ENCODE results near the gene SNRNP200.

SNRNP200 gene

DNA sequence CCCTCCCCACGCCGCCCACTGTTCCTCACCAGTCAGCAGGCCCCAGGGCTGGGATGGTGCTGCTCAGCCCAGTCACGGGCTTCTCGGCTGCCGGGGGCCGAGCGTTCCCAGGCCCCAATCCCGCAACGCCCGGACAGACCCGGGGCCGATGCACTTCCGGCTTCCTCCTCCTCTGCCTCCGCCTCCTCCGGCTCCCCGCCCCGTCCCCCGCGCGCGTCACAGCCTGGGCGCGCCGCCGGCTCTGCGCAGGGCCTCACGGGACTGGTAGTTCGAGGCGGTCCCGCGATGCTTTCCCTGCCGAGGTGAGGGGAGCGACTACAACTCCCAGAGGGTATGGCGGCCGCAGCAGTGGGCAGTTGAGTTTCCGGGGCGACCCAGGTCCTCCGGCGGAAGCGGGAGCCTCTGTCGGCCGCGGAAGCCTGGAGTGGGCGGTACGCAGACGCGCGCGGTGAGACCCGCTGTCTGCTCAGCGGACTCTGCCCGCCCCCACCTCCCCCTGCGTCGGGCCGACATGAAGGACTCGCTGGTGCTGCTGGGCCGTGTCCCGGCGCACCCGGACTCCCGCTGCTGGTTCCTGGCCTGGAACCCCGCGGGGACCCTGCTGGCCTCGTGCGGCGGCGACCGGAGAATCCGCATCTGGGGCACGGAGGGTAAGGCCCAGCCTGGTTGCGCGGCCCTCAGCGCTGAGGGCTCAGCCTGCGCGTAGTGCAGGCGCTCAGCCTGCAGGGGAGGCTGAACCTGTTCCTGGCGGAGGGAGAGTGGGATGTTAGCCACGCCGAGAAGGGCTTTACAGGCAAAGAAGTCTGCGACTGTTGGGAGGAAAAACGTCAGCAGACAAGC, 39.3 kb downstream of the SNRNP200 start, which contains the start of the genes CIAO1 and TMEM127:
TSS of gene CIAO1 (plus strand) at position 386 of the 840 bp plus-strand sequence. CDS start at position 512, 126 bp downstream.
TSS of gene TMEM127 (minus strand) at position 158 of the 840 bp plus-strand sequence. CDS start 616 bp downstream, outside the sequence.
- Histone ChIP-seq H3K27ac (ENCODE audit: extremely low read depth, low read depth, low read length) (peak within 1 kb of the TSS; percentile 73), H3K9me3 (ENCODE audit: control insufficient read depth, insufficient read depth, low read depth, low read length) (no peaks in the 10 kb centered on the region), H3K36me3 (ENCODE audit: control insufficient read depth in 2 of 2, insufficient read depth in 1 of 2, low read length in 2 of 2) (peaks cover 15 to 61% of the 10 kb centered on the region in 2 experiments; a peak in 2 of 3 replicates), H3K4me3 (ENCODE audit: low read depth, low read length) (peak within 1 kb of the TSS; percentile 95), H3K4me1 (ENCODE audit: control insufficient read depth, insufficient read depth, low read length) (0 out of 2 replicates have a peak, but pooled peaks cover 3% of the 10 kb centered on the region)
- CTCF ChIA-PET: interaction anchor here (0.7 to 1.4 kb wide), 6 partner anchors 21 to 268 kb away, joined by 3 to 6 read pairs (median 4); no protein-coding TSS in a partner anchor
- POLR2A ChIA-PET: interaction anchor here (0.6 to 2.1 kb wide), 15 partner anchors 8 to 297 kb away, joined by 3 to 30 read pairs (median 4); partner anchors contain the start of genes SNRNP200 and STARD7
- TF ChIP-seq ZNF2 (tag by site-specific recombination; IDR thresholded peaks at IDR 0.05) (peak; percentile 63; the same call in 1 of the 2 replicates), ZNF239 (tag by site-specific recombination; IDR thresholded peaks at IDR 0.05) (no peak), KLF16 (tag by site-specific recombination; IDR thresholded peaks at IDR 0.05) (peak; percentile 64; the same call in 1 of the 2 replicates), ZBTB48 (tag by site-specific recombination; IDR thresholded peaks at IDR 0.05) (peak; percentile 47), ZNF24 (tag by site-specific recombination; IDR thresholded peaks at IDR 0.05) (peak; percentile 27), ZNF423 (tag by site-specific recombination; IDR thresholded peaks at IDR 0.05) (peak; percentile 43; the same call in 1 of the 2 replicates), ZNF280D (tag by site-specific recombination; IDR thresholded peaks at IDR 0.05) (no peak), ZBTB49 (tag by site-specific recombination; IDR thresholded peaks at IDR 0.05; ENCODE audit: low read depth) (peak; percentile 86; the same call in 1 of the 2 replicates), ZNF692 (tag by site-specific recombination; IDR thresholded peaks at IDR 0.05) (peak; percentile 21), ZFHX2 (tag by site-specific recombination; conservative IDR thresholded peaks at IDR 0.05) (peak; percentile 89), SP2 (tag by site-specific recombination; IDR thresholded peaks at IDR 0.05) (peak; percentile 85), ZBTB20 (tag by site-specific recombination; IDR thresholded peaks at IDR 0.05) (peak; percentile 90), ZNF335 (tag by site-specific recombination; conservative IDR thresholded peaks at IDR 0.05) (peak; percentile 58), GLIS1 (tag by site-specific recombination; IDR thresholded peaks at IDR 0.05) (peak; percentile 41), ZEB2 (tag by site-specific recombination; IDR thresholded peaks at IDR 0.05) (peak; percentile 66), ZNF211 (tag by site-specific recombination; IDR thresholded peaks at IDR 0.05; ENCODE audit: low read depth) (no peak), YY2 (tag by site-specific recombination; IDR thresholded peaks at IDR 0.05) (peak; percentile 45)
- TF ChIP-seq, protein P1, sequence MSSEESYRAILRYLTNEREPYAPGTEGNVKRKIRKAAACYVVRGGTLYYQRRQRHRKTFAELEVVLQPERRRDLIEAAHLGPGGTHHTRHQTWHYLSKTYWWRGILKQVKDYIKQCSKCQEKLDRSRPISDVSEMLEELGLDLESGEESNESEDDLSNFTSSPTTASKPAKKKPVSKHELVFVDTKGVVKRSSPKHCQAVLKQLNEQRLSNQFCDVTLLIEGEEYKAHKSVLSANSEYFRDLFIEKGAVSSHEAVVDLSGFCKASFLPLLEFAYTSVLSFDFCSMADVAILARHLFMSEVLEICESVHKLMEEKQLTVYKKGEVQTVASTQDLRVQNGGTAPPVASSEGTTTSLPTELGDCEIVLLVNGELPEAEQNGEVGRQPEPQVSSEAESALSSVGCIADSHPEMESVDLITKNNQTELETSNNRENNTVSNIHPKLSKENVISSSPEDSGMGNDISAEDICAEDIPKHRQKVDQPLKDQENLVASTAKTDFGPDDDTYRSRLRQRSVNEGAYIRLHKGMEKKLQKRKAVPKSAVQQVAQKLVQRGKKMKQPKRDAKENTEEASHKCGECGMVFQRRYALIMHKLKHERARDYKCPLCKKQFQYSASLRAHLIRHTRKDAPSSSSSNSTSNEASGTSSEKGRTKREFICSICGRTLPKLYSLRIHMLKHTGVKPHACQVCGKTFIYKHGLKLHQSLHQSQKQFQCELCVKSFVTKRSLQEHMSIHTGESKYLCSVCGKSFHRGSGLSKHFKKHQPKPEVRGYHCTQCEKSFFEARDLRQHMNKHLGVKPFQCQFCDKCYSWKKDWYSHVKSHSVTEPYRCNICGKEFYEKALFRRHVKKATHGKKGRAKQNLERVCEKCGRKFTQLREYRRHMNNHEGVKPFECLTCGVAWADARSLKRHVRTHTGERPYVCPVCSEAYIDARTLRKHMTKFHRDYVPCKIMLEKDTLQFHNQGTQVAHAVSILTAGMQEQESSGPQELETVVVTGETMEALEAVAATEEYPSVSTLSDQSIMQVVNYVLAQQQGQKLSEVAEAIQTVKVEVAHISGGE (tag by site-specific recombination; conservative IDR thresholded peaks at IDR 0.05; ENCODE audit: low read depth): peak; percentile 96
- TF ChIP-seq, protein P2, sequence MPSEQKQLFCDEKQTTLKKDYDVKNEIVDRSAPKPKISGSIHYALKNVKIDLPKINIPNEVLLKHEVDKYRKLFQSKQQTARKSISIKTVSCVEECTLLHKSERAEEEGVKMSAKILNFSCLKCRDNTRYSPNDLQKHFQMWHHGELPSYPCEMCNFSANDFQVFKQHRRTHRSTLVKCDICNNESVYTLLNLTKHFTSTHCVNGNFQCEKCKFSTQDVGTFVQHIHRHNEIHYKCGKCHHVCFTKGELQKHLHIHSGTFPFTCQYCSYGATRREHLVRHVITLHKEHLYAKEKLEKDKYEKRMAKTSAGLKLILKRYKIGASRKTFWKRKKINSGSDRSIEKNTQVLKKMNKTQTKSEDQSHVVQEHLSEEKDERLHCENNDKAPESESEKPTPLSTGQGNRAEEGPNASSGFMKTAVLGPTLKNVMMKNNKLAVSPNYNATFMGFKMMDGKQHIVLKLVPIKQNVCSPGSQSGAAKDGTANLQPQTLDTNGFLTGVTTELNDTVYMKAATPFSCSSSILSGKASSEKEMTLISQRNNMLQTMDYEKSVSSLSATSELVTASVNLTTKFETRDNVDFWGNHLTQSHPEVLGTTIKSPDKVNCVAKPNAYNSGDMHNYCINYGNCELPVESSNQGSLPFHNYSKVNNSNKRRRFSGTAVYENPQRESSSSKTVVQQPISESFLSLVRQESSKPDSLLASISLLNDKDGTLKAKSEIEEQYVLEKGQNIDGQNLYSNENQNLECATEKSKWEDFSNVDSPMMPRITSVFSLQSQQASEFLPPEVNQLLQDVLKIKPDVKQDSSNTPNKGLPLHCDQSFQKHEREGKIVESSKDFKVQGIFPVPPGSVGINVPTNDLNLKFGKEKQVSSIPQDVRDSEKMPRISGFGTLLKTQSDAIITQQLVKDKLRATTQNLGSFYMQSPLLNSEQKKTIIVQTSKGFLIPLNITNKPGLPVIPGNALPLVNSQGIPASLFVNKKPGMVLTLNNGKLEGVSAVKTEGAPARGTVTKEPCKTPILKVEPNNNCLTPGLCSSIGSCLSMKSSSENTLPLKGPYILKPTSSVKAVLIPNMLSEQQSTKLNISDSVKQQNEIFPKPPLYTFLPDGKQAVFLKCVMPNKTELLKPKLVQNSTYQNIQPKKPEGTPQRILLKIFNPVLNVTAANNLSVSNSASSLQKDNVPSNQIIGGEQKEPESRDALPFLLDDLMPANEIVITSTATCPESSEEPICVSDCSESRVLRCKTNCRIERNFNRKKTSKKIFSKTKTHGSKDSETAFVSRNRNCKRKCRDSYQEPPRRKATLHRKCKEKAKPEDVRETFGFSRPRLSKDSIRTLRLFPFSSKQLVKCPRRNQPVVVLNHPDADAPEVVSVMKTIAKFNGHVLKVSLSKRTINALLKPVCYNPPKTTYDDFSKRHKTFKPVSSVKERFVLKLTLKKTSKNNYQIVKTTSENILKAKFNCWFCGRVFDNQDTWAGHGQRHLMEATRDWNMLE (tag by site-specific recombination; conservative IDR thresholded peaks at IDR 0.05; ENCODE audit: low read depth): peak; percentile 69
